ENCODE results near the gene MRPS23.

Gene MRPS23

GRCh38 chr17:57823469-57824401 is 26.1 kb downstream of the MRPS23 start:
- no peak overlapping the region for H3K4me3 ChIP-seq (replicated peaks in 1 of 2; ENCODE audit: low read depth in 2 of 2, low read length in 2 of 2)
- DNase-seq (ENCODE audit: low read depth in 2 of 2): peak; percentile 17 to 27

GRCh38 chr17:57819867-57820266 is 30.0 kb downstream of the MRPS23 start:
- no peak for DNase-seq (ENCODE audit: low read depth in 2 of 2)
- TF ChIP-seq CTCF (IDR thresholded peaks at IDR 0.05; ENCODE audit: low read depth, low read length): no peak
- H3K4me3 ChIP-seq (replicated peaks in 1 of 2; ENCODE audit: low read depth in 2 of 2, low read length in 2 of 2): no peak overlapping the region

More at GRCh38 chr17:57823469-57824401, 26.1 kb downstream of the MRPS23 start:
- TF ChIP-seq CTCF (IDR thresholded peaks at IDR 0.05; ENCODE audit: low read depth, low read length): no peak

- H3K4me3 ChIP-seq (replicated peaks in 1 of 2; ENCODE audit: low read depth in 2 of 2, low read length in 2 of 2): no peak overlapping the region
- no peak for DNase-seq (ENCODE audit: low read depth in 2 of 2)
- no peak for TF ChIP-seq CTCF (IDR thresholded peaks at IDR 0.05; ENCODE audit: low read depth, low read length)
Observed at GRCh38 chr17:57819285-57819684, 30.6 kb downstream of the MRPS23 start.

- H3K4me3 ChIP-seq (replicated peaks in 1 of 2; ENCODE audit: low read depth in 2 of 2, low read length in 2 of 2): no peak overlapping the region
- TF ChIP-seq CTCF (IDR thresholded peaks at IDR 0.05; ENCODE audit: low read depth, low read length): no peak
- DNase-seq (ENCODE audit: low read depth in 2 of 2): no peak
Observed at GRCh38 chr17:57818066-57818465, 31.8 kb downstream of the MRPS23 start.

GRCh38 chr17:57817299-57817698 is 32.5 kb downstream of the MRPS23 start:
- TF ChIP-seq CTCF (IDR thresholded peaks at IDR 0.05; ENCODE audit: low read depth, low read length): no peak
- DNase-seq (ENCODE audit: low read depth in 2 of 2): no peak
- no peak overlapping the region for H3K4me3 ChIP-seq (replicated peaks in 1 of 2; ENCODE audit: low read depth in 2 of 2, low read length in 2 of 2)

GRCh38 chr17:57814421-57814820 is 35.4 kb downstream of the MRPS23 start:
- no peak for DNase-seq (ENCODE audit: low read depth in 2 of 2)
- TF ChIP-seq CTCF (IDR thresholded peaks at IDR 0.05; ENCODE audit: low read depth, low read length): no peak
- no peak overlapping the region for H3K4me3 ChIP-seq (replicated peaks in 1 of 2; ENCODE audit: low read depth in 2 of 2, low read length in 2 of 2)
